ENCODE data around the gene KIAA1328.

DNA sequence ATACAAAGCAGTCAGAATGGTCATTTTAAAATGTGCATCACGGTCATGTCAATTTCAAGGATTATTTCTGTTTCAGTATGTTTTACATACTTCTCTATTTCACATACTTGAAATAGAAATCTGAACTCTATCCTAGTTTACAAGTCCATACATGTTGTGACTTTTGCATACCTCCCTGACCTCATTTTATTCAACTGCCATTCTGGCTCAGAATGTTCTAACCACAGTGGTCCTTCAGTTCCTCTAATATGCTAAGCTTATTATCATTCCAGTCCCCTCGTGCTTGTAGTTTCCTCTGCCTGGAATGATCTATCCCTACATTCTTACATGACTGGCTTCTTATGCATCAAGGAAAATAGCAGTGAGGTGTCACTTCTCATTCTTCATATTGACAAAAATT is 295.6 kb downstream of the KIAA1328 start:
- no peak for TF ChIP-seq JUN (IDR thresholded peaks at IDR 0.05)
- TF ChIP-seq, protein P1, sequence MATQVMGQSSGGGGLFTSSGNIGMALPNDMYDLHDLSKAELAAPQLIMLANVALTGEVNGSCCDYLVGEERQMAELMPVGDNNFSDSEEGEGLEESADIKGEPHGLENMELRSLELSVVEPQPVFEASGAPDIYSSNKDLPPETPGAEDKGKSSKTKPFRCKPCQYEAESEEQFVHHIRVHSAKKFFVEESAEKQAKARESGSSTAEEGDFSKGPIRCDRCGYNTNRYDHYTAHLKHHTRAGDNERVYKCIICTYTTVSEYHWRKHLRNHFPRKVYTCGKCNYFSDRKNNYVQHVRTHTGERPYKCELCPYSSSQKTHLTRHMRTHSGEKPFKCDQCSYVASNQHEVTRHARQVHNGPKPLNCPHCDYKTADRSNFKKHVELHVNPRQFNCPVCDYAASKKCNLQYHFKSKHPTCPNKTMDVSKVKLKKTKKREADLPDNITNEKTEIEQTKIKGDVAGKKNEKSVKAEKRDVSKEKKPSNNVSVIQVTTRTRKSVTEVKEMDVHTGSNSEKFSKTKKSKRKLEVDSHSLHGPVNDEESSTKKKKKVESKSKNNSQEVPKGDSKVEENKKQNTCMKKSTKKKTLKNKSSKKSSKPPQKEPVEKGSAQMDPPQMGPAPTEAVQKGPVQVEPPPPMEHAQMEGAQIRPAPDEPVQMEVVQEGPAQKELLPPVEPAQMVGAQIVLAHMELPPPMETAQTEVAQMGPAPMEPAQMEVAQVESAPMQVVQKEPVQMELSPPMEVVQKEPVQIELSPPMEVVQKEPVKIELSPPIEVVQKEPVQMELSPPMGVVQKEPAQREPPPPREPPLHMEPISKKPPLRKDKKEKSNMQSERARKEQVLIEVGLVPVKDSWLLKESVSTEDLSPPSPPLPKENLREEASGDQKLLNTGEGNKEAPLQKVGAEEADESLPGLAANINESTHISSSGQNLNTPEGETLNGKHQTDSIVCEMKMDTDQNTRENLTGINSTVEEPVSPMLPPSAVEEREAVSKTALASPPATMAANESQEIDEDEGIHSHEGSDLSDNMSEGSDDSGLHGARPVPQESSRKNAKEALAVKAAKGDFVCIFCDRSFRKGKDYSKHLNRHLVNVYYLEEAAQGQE (IDR thresholded peaks at IDR 0.05) = no peak
- TF ChIP-seq, protein P2, sequence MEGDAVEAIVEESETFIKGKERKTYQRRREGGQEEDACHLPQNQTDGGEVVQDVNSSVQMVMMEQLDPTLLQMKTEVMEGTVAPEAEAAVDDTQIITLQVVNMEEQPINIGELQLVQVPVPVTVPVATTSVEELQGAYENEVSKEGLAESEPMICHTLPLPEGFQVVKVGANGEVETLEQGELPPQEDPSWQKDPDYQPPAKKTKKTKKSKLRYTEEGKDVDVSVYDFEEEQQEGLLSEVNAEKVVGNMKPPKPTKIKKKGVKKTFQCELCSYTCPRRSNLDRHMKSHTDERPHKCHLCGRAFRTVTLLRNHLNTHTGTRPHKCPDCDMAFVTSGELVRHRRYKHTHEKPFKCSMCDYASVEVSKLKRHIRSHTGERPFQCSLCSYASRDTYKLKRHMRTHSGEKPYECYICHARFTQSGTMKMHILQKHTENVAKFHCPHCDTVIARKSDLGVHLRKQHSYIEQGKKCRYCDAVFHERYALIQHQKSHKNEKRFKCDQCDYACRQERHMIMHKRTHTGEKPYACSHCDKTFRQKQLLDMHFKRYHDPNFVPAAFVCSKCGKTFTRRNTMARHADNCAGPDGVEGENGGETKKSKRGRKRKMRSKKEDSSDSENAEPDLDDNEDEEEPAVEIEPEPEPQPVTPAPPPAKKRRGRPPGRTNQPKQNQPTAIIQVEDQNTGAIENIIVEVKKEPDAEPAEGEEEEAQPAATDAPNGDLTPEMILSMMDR (IDR thresholded peaks at IDR 0.05) = no peak
- no peak for TF ChIP-seq POLR2A (IDR thresholded peaks at IDR 0.05; ENCODE audit: low read length)
- TF ChIP-seq MAFK (IDR thresholded peaks at IDR 0.05; ENCODE audit: partially characterized antibody) = no peak
- TF ChIP-seq, protein P3, sequence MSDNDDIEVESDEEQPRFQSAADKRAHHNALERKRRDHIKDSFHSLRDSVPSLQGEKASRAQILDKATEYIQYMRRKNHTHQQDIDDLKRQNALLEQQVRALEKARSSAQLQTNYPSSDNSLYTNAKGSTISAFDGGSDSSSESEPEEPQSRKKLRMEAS (IDR thresholded peaks at IDR 0.05) = no peak
- TF ChIP-seq BHLHE40 (IDR thresholded peaks at IDR 0.05; ENCODE audit: low read depth, low read length) = no peak
- TF ChIP-seq MYC (IDR thresholded peaks at IDR 0.05; ENCODE audit: borderline replicate concordance, low read length) = no peak
- TF ChIP-seq RAD21 (conservative IDR thresholded peaks at IDR 0.05 in 1 of 2, IDR thresholded peaks at IDR 0.05 in 1 of 2) = no peak
- TF ChIP-seq CEBPB (IDR thresholded peaks at IDR 0.05) = no peak
- TF ChIP-seq KDM5A (IDR thresholded peaks at IDR 0.05) = no peak
- no peak for TF ChIP-seq SREBF2 (IDR thresholded peaks at IDR 0.05)
